ENCODE results near the gene ANO2.
A peak's percentile ranks its signal among the peaks of the same experiment; 100 is the strongest.

ANO2 gene

GRCh38 chr12:5777451-5777850 is 167.6 kb downstream of the ANO2 start:
- DNase-seq (ENCODE audit: low spot score) = no peak

GRCh38 chr12:5776091-5776490 is 169.0 kb downstream of the ANO2 start:
- no peak for DNase-seq (ENCODE audit: low spot score)

- no peak for DNase-seq (ENCODE audit: low spot score)
These were observed 171.5 kb downstream of the ANO2 start for GRCh38 chr12:5773550-5773949.

- DNase-seq (ENCODE audit: low spot score) = no peak
These were observed 173.3 kb downstream of the ANO2 start for GRCh38 chr12:5771756-5772155.

GRCh38 chr12:5770727-5771126 is 174.3 kb downstream of the ANO2 start:
- DNase-seq (ENCODE audit: low spot score) = no peak

GRCh38 chr12:5768581-5769196 is 176.4 kb downstream of the ANO2 start:
- no peak for DNase-seq (ENCODE audit: low spot score)

GRCh38 chr12:5768171-5768570 is 176.9 kb downstream of the ANO2 start:
- no peak for DNase-seq (ENCODE audit: low spot score)

GRCh38 chr12:5758347-5758746 is 186.7 kb downstream of the ANO2 start:
- DNase-seq (ENCODE audit: low spot score) = no peak

- no peak for DNase-seq (ENCODE audit: low spot score)
These were observed 188.7 kb downstream of the ANO2 start for GRCh38 chr12:5756338-5756842.

- no peak for DNase-seq (ENCODE audit: low spot score)
These were observed 197.0 kb downstream of the ANO2 start for GRCh38 chr12:5748027-5748426.

- DNase-seq (ENCODE audit: low spot score) = no peak
These were observed 198.1 kb downstream of the ANO2 start for GRCh38 chr12:5746917-5747316.

- DNase-seq (ENCODE audit: low spot score) = no peak
These were observed 198.8 kb downstream of the ANO2 start for GRCh38 chr12:5746036-5746908.

- DNase-seq (ENCODE audit: low spot score) = peak; percentile 42
These were observed 199.7 kb downstream of the ANO2 start for GRCh38 chr12:5745251-5745888.

GRCh38 chr12:5742258-5742657 is 202.8 kb downstream of the ANO2 start:
- DNase-seq (ENCODE audit: low spot score) = no peak

GRCh38 chr12:5739917-5740316 is 205.1 kb downstream of the ANO2 start:
- DNase-seq (ENCODE audit: low spot score) = no peak

- DNase-seq (ENCODE audit: low spot score) = no peak
These were observed 207.3 kb downstream of the ANO2 start for GRCh38 chr12:5737778-5738177.

GRCh38 chr12:5736527-5736926 is 208.5 kb downstream of the ANO2 start:
- DNase-seq (ENCODE audit: low spot score) = no peak

GRCh38 chr12:5736016-5736415 is 209.0 kb downstream of the ANO2 start:
- no peak for DNase-seq (ENCODE audit: low spot score)

- no peak for DNase-seq (ENCODE audit: low spot score)
These were observed 211.1 kb downstream of the ANO2 start for GRCh38 chr12:5733916-5734315.

- DNase-seq (ENCODE audit: low spot score) = no peak
These were observed 211.8 kb downstream of the ANO2 start for GRCh38 chr12:5733136-5733755.

- no peak for DNase-seq (ENCODE audit: low spot score)
These were observed 214.1 kb downstream of the ANO2 start for GRCh38 chr12:5730962-5731361.

- no peak for DNase-seq (ENCODE audit: low spot score)
These were observed 221.3 kb downstream of the ANO2 start for GRCh38 chr12:5723711-5724252.

Measured in hematopoietic multipotent progenitor cell treated with erythropoietin and hydrocortisone succinate and interleukin-3 and kit ligand, for 17 days (in vitro differentiated cells).